DOHH2 (cell line): Measurements from ENCODE around the gene MRPS7.

ENCODE experiments used
- EZH2phosphoT487 ChIP-seq: fragments of 200-600 bp; sonication (generic); IDR thresholded peaks from 2 replicates; pipeline ENCODE4 v1.6.1; 2017; ENCODE audit warnings: borderline replicate concordance, mild to moderate bottlenecking, antibody characterized with exemption, low read length, moderate library complexity, mixed read lengths
- TF ChIP-seq, protein P1 (sequence below): fragments of 200-600 bp; sonication (generic); IDR thresholded peaks from one replicate; pipeline ENCODE4 v1.5.1; 2014; ENCODE audit warnings: antibody characterized with exemption, mild to moderate bottlenecking, low read depth, low read length; ENCODE audit not compliant: poor library complexity, severe bottlenecking

DNA sequence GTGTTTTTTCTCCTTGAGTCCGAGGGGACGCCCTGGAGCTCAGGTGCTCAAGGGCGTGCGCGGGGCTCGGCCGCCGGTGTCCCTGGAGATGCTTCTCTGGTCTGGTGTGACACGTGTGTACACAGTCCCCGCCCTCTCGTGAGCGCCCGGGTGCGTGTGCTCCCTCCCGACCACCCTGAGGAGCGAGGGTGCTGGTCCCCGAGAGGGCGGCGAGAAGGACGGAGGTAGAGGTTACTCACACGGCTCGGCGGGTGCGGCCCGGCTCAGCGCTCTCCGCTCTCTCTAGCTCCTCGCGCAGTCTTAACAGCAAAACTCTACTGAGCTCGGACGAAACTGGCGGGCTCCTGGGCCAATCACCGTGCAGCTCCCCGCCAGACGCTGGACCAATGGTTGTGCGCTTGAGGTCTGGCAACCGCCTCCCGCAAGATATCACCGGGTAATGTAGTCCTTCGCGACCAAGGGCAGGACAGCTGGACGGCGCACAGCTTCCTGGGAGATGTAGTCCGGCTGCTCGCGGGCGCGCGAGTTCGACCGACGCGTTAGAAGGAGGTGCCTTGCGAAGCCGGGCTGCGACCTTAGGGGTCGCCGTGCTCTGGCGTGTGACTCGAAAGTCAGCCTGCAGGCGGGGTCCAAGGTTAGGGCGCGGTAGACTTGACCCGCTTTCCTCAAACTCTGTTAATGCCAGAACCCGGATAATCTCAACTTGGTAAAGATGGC is 27.6 kb downstream of the MRPS7 start, which contains the start of gene SLC25A19:
- TF ChIP-seq, protein P1, sequence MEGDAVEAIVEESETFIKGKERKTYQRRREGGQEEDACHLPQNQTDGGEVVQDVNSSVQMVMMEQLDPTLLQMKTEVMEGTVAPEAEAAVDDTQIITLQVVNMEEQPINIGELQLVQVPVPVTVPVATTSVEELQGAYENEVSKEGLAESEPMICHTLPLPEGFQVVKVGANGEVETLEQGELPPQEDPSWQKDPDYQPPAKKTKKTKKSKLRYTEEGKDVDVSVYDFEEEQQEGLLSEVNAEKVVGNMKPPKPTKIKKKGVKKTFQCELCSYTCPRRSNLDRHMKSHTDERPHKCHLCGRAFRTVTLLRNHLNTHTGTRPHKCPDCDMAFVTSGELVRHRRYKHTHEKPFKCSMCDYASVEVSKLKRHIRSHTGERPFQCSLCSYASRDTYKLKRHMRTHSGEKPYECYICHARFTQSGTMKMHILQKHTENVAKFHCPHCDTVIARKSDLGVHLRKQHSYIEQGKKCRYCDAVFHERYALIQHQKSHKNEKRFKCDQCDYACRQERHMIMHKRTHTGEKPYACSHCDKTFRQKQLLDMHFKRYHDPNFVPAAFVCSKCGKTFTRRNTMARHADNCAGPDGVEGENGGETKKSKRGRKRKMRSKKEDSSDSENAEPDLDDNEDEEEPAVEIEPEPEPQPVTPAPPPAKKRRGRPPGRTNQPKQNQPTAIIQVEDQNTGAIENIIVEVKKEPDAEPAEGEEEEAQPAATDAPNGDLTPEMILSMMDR: peak; percentile 23
- TF ChIP-seq EZH2phosphoT487: no peak
